RWPE2 (cell line): ENCODE results near the gene PHF12.

ENCODE experiments used
- ATAC-seq: fragments of 200-7000 bp; cut with Tn5 transposase; 3 replicates; pipeline ENCODE4 v1.9.1; 2021; ENCODE audit warnings: low read depth
- DNase-seq: peaks from one replicate; pipeline ENCODE4 v3.0.0-alpha.2; 2020; ENCODE audit warnings: low spot score
- H3K27ac ChIP-seq: fragments of 450-650 bp; 2 replicates; pipeline ENCODE4 v1.5.1; 2017; ENCODE audit warnings: mild to moderate bottlenecking; ENCODE audit not compliant: poor library complexity, severe bottlenecking
- H3K27me3 ChIP-seq: fragments of 250-450 bp; sonication (Bioruptor Pico); 2 replicates; pipeline ENCODE4 v1.5.1; 2021; ENCODE audit warnings: mild to moderate bottlenecking, moderate library complexity; ENCODE audit not compliant: insufficient read depth, poor library complexity, severe bottlenecking
- H3K36me3 ChIP-seq: fragments of 250-450 bp; sonication (Bioruptor Pico); 2 replicates; pipeline ENCODE4 v1.5.1; 2020; ENCODE audit warnings: low read depth, mild to moderate bottlenecking, moderate library complexity
- H3K4me1 ChIP-seq: fragments of 250-450 bp; sonication (Bioruptor Pico); 2 replicates; pipeline ENCODE4 v1.5.1; 2021; ENCODE audit warnings: mild to moderate bottlenecking, moderate library complexity; ENCODE audit not compliant: insufficient read depth, poor library complexity, severe bottlenecking
- H3K4me3 ChIP-seq: fragments of 250-450 bp; sonication (Bioruptor Pico); 2 replicates; pipeline ENCODE4 v1.5.1; 2021; ENCODE audit warnings: mild to moderate bottlenecking, moderate library complexity; ENCODE audit not compliant: severe bottlenecking
- H3K9me3 ChIP-seq: fragments of 250-450 bp; sonication (Bioruptor Pico); 2 replicates; pipeline ENCODE4 v1.5.1; 2021; ENCODE audit warnings: mild to moderate bottlenecking, moderate library complexity; ENCODE audit not compliant: severe bottlenecking
- CTCF ChIP-seq: fragments of 450-650 bp; IDR thresholded peaks from one replicate; pipeline ENCODE4 v1.5.1; 2017; ENCODE audit warnings: mild to moderate bottlenecking, moderate library complexity; ENCODE audit not compliant: poor library complexity, severe bottlenecking

The PHF12 gene

GRCh38 chr17:28951428-28951990 is at the start of gene PHF12:
Gene PHF12 (minus strand): TSS chr17:28951518. CDS start chr17:28950960, 558 bp downstream.
- TF ChIP-seq CTCF: no peak
- peak; percentile 100 for DNase-seq
- H3K27ac ChIP-seq: peak within 1 kb of the TSS; percentile 86
- H3K4me1 ChIP-seq: peaks cover 15% of the 10 kb centered on the region
- peak; percentile 59 for ATAC-seq
- H3K9me3 ChIP-seq: no peaks in the 10 kb centered on the region
- H3K36me3 ChIP-seq: peaks cover 15% of the 10 kb centered on the region
- H3K27me3 ChIP-seq: no peaks in the 10 kb centered on the region
- peak within 1 kb of the TSS; percentile 47 for H3K4me3 ChIP-seq

- ATAC-seq (no peak), DNase-seq (no peak)
- H3K27ac ChIP-seq: no peak overlapping the region
- TF ChIP-seq CTCF: no peak
- H3K4me3 ChIP-seq: no peak overlapping the region
- H3K9me3 ChIP-seq: no peaks in the 10 kb centered on the region
- H3K4me1 ChIP-seq: no peaks in the 10 kb centered on the region
- no peaks in the 10 kb centered on the region for H3K36me3 ChIP-seq
- H3K27me3 ChIP-seq: peaks cover 42% of the 10 kb centered on the region
These were observed 49.7 kb upstream of the PHF12 start for GRCh38 chr17:29000973-29001372.

- ATAC-seq (no peak), DNase-seq (no peak)
- H3K27me3 ChIP-seq: peaks cover 29% of the 10 kb centered on the region
- no peaks in the 10 kb centered on the region for H3K4me1 ChIP-seq
- H3K9me3 ChIP-seq: no peaks in the 10 kb centered on the region
- no peak overlapping the region for H3K27ac ChIP-seq
- H3K36me3 ChIP-seq: no peaks in the 10 kb centered on the region
- no peak overlapping the region for H3K4me3 ChIP-seq
- TF ChIP-seq CTCF: no peak
These were observed 47.9 kb upstream of the PHF12 start for GRCh38 chr17:28999206-28999605.

GRCh38 chr17:28997806-28998205 is 46.5 kb upstream of the PHF12 start:
- Histone ChIP-seq H3K4me1 (no peaks in the 10 kb centered on the region), H3K27ac (no peak overlapping the region), H3K4me3 (no peak overlapping the region), H3K27me3 (peaks cover 15% of the 10 kb centered on the region), H3K36me3 (no peaks in the 10 kb centered on the region), H3K9me3 (no peaks in the 10 kb centered on the region)
- no peak for TF ChIP-seq CTCF
- ATAC-seq: no peak
- no peak for DNase-seq

- Histone ChIP-seq H3K36me3 (no peaks in the 10 kb centered on the region), H3K27ac (no peak overlapping the region), H3K9me3 (no peaks in the 10 kb centered on the region), H3K4me3 (no peak overlapping the region), H3K4me1 (no peaks in the 10 kb centered on the region), H3K27me3 (peaks cover 6% of the 10 kb centered on the region)
- no peak for TF ChIP-seq CTCF
- no peak for ATAC-seq
- DNase-seq: no peak
These were observed 45.3 kb upstream of the PHF12 start for GRCh38 chr17:28996554-28997096.
